PFSK-1 (cell line): ENCODE data around the gene THBS3.

ENCODE experiments used
- FOXP2 ChIP-seq: optimal IDR thresholded peaks from 2 replicates; pipeline ENCODE3; 2011; ENCODE audit warnings: borderline replicate concordance, control low read depth, inconsistent platforms; ENCODE audit not compliant: insufficient read depth; ENCODE audit errors: extremely low read length, extremely low read depth
- POLR2AphosphoS5 ChIP-seq: IDR thresholded peaks from 2 replicates; pipeline ENCODE4 v1.6.1; 2012; ENCODE audit warnings: low read depth, mild to moderate bottlenecking, control low read depth, low read length, moderate library complexity
- SIN3A ChIP-seq: IDR thresholded peaks from 2 replicates; pipeline ENCODE4 v1.6.1; 2012; ENCODE audit warnings: mild to moderate bottlenecking, low read length, moderate library complexity, borderline replicate concordance; ENCODE audit not compliant: insufficient read depth
- TAF1 ChIP-seq: IDR thresholded peaks from 2 replicates; pipeline ENCODE4 v1.6.1; 2012; ENCODE audit warnings: low read length, control low read depth, borderline replicate concordance; ENCODE audit not compliant: insufficient read depth
- TF ChIP-seq, protein P1 (sequence below), 2 experiments: IDR thresholded peaks; 2 replicates each; pipeline versions ENCODE4 v1.6.1 to v1.8.0; 2011 to 2012; ENCODE audit warnings: low read depth in 2 of 2, low read length in 2 of 2, control low read depth in 1 of 2, inconsistent platforms in 1 of 2, mild to moderate bottlenecking in 1 of 2, moderate library complexity in 1 of 2; ENCODE audit not compliant: insufficient read depth in 1 of 2

Gene THBS3

DNA sequence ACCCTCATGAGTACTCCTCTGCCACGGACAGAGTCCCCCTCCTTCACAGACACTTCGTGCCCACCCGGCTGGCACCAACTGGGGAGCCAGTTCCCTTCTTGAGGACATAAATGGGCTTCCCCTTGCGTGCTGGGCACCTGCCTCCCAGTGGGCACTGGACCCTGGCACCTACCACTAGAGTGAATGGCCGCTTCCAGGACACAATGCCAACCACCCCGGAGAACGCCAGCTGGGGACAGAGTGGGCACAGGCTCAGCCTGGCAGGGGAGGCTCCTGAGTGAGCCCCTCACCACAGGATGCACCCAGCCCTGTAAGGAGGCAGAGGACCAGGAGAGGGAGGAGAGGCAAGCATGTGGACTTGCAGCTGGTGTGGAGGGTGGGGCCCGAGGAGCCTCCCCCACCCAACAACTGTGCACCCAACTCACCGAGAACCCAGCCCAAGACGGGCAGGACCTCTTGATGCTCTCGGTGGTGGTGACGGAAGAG is 46.6 kb upstream of the THBS3 start:
- no peak for TF ChIP-seq SIN3A
- no peak for TF ChIP-seq POLR2AphosphoS5
- no peak for TF ChIP-seq TAF1
- TF ChIP-seq, protein P1, sequence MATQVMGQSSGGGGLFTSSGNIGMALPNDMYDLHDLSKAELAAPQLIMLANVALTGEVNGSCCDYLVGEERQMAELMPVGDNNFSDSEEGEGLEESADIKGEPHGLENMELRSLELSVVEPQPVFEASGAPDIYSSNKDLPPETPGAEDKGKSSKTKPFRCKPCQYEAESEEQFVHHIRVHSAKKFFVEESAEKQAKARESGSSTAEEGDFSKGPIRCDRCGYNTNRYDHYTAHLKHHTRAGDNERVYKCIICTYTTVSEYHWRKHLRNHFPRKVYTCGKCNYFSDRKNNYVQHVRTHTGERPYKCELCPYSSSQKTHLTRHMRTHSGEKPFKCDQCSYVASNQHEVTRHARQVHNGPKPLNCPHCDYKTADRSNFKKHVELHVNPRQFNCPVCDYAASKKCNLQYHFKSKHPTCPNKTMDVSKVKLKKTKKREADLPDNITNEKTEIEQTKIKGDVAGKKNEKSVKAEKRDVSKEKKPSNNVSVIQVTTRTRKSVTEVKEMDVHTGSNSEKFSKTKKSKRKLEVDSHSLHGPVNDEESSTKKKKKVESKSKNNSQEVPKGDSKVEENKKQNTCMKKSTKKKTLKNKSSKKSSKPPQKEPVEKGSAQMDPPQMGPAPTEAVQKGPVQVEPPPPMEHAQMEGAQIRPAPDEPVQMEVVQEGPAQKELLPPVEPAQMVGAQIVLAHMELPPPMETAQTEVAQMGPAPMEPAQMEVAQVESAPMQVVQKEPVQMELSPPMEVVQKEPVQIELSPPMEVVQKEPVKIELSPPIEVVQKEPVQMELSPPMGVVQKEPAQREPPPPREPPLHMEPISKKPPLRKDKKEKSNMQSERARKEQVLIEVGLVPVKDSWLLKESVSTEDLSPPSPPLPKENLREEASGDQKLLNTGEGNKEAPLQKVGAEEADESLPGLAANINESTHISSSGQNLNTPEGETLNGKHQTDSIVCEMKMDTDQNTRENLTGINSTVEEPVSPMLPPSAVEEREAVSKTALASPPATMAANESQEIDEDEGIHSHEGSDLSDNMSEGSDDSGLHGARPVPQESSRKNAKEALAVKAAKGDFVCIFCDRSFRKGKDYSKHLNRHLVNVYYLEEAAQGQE (IDR thresholded peaks at IDR 0.05; ENCODE audit: insufficient read depth in 1 of 2, low read depth in 2 of 2, low read length in 2 of 2), result no peak
- no peak for TF ChIP-seq FOXP2

DNA sequence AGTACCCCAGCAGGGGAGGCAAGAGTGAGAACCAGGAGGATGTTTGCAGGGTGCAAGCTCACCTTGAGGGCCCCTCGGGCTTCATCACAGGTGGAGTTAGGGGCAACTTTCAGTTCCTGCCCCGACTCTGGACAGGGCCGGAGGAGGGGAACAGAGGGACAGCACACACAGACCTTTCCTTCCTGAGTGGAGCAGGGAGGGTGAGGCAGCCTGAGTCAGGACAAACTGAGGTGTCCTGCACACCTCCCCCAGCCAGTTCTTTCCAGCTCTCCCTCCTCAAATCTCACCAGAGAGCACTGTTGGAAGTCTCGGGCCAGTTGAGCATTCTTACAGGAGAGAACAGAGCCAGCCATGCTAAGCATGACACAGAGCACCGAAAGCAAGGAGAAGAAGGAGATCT is 46.1 kb upstream of the THBS3 start:
- no peak for TF ChIP-seq FOXP2
- TF ChIP-seq SIN3A, result no peak
- no peak for TF ChIP-seq TAF1
- TF ChIP-seq POLR2AphosphoS5, result no peak

DNA sequence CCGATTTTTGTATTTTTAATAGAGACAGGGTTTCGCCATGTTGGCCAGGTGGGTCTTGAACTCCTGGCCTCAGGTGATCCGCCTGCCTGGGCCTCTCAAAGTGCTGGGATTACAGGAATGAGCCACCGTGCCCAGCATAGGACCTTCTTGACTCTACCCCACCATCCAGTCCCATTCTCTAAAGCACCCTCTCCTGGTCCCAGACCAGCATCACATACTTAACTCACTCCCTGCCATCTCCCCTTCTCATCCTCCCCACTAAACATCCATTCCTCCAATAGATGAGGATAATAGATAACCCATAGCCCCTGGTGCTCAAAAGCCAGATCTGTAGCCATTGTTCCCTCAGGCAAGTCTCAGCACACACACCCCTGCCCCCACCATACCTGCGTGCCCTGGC is 45.5 kb upstream of the THBS3 start:
- TF ChIP-seq FOXP2 (no peak), POLR2AphosphoS5 (no peak), TAF1 (no peak), SIN3A (no peak)
- TF ChIP-seq, protein P1 (IDR thresholded peaks at IDR 0.05; ENCODE audit: insufficient read depth in 1 of 2, low read depth in 2 of 2, low read length in 2 of 2), result no peak

DNA sequence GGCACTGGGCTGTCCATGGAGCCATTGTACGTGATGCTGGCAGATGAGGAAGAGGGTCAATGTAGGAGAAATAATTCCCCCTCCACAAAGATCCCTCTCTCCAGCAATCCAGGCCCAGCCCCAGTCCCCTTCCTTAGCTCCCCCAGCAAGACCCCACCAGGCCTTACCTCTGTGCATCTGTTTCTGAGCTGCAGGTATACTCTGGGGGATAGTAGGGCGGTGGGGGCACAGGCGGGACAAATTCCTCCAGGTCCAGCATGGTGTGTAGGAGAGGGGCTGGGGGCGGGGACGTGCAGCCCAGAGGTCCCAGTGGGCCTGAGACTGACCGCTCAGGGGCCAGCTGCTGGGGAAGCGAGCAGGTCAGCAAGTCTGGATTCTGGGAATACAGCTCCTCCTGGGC is 43.9 kb upstream of the THBS3 start:
- TF ChIP-seq SIN3A (no peak), FOXP2 (no peak), TAF1 (no peak), POLR2AphosphoS5 (no peak)
- TF ChIP-seq, protein P1 (IDR thresholded peaks at IDR 0.05; ENCODE audit: insufficient read depth in 1 of 2, low read depth in 2 of 2, low read length in 2 of 2), result no peak

DNA sequence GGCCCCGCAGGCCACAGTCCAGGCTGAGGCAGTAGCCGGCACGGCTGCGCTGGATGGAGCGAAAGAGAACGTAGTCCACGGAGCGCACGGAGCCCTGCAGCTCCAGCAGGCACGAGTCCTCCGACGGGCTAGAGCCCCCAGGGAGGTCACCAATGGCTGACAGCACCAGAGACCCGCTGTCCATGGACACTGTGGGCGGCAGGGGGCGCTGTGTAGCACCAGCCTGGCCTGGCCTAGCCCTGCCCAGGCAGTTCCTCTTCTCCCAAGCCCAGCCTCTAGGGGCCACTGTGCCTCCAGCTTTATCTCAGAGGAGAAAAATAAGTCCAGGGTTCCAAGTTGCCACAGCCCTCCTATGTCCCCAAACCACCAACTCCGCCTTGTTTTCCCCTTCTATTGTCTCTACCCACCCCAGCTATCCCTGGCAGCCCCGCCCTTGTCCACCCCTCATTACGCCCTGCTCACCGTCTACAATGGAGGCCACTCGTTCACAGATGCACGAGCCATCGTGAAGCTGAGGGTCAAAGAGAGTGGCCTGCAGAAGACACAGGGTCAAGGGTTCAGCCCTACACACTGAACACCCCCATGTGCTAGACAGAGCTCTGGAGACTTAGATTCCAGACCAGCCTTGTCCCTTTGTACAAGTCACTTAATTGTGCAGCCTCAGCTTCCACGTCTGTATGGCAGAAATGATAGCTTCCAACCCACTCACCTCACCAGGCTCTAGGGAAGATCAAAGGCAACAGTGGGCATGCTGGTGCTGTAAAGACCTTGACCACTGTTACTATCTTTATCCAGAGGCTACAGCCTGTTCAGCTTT is 43.1 kb upstream of the THBS3 start:
- TF ChIP-seq POLR2AphosphoS5 (no peak), SIN3A (no peak), TAF1 (no peak), FOXP2 (peak; percentile 94)
- TF ChIP-seq, protein P1 (IDR thresholded peaks at IDR 0.05; ENCODE audit: insufficient read depth in 1 of 2, low read depth in 2 of 2, low read length in 2 of 2), result no peak
